CD4-positive, alpha-beta T cell treated with Interleukin-4 for 4 hours (primary cell): ENCODE results near the gene TNFAIP3.
"Not testable (repeated sequence)": the region's sequence is repeated elsewhere in the genome, so short reads cannot be mapped to it uniquely, and the experiment has no call there.

ENCODE experiments used
- DNase-seq: peaks from one replicate; pipeline ENCODE4 v3.0.0-alpha.2; 2020

Gene TNFAIP3

DNA sequence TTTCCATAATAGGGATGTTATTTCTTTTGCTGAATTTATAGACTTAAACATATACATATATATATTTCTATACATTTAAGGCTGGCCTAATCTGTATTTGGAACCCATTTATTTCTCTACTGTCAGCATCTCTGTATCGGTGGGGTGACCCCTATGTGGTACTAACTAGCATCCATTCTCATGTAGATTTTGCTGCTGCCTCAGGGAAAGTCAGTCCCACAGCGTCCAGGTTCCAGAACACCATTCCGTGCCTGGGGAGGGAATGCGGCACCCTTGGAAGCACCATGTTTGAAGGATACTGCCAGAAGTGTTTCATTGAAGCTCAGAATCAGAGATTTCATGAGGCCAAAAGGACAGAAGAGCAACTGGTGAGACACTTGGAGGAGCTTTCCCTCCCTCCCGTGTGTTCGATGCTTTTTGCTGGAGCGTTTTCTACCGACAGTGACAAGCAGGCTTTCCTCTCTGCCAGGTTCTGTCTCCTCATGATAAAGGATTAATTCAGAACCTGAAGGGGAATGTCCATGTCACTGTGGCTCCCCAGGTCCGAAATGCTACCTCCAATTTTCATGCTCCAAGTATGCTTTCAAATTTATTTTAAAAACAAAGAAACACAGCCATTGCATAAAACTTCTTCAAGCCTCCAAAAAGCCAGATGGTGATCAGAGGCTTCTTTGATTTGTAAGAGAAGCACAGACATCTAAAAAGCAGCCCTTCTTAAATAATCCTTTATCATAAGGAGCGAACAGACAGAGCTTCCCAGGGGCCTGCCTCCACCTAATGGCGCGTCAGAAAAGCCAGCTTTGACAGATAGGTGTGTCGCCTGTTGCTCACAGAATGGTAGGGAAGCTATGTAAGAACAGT is 13.1 kb downstream of the TNFAIP3 start:
- DNase-seq = no peak

GRCh38 chr6:137880746-137881521 is 13.9 kb downstream of the TNFAIP3 start:
- DNase-seq = no peak

GRCh38 chr6:137881522-137881886 is 14.4 kb downstream of the TNFAIP3 start:
- DNase-seq = no peak

- DNase-seq = no peak
Observed at GRCh38 chr6:137882225-137882961, 15.3 kb downstream of the TNFAIP3 start.

DNA sequence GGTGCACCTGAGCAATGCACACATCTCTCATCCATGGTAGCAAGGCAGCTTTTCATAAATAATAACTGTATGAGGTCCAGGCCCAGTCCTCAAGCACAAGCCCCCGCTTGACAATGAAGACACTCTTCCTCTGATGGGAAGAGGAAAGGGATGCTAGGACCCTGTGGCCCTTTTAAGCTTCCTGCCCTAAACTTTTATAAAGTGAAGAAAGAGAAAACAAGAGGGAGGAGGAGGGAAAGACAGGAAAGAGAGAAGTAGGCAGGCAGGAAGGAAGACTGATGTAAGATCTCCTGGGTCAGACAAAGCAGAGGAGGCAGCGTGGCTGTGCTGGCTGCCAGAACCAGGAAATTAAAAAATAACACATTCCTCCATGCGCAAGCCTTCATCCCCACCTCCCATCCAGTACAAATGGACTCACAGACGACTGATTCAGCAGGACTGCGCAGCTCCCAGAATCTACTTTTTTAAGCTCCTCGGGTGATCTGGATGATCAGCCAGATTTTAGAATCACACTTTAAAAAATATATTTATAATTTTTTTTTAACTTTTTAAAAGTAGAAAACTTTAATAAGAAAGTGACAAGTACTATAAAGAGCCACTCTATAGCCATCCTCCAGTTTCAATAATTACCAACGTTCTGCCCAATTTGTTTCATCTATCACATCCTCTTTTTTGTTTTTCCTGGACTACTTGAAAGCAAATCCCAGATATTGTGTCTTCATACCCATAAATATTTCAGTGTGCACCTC is 16.5 kb downstream of the TNFAIP3 start:
- DNase-seq = peak; percentile 36

GRCh38 chr6:137884149-137884909 is 17.3 kb downstream of the TNFAIP3 start:
- no peak for DNase-seq

GRCh38 chr6:137884910-137885229 is 17.8 kb downstream of the TNFAIP3 start:
- DNase-seq = not testable (repeated sequence)

DNA sequence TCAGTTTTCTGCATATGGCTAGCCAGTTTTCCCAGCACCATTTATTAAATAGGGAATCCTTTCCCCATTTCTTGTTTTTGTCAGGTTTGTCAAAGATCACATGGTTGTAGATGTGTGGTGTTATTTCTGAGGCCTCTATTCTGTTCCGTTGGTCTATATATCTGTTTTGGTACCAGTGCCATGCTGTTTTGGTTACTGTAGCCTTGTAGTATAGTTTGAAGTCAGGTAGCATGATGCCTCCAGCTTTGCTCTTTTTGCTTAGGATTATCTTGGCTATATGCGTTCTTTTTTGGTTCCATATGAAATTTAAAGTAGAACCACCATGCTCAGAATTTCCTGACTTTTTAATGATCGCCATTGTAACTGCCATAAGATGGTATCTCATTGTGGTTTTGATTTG is 19.2 kb downstream of the TNFAIP3 start:
- not testable (repeated sequence) for DNase-seq

DNA sequence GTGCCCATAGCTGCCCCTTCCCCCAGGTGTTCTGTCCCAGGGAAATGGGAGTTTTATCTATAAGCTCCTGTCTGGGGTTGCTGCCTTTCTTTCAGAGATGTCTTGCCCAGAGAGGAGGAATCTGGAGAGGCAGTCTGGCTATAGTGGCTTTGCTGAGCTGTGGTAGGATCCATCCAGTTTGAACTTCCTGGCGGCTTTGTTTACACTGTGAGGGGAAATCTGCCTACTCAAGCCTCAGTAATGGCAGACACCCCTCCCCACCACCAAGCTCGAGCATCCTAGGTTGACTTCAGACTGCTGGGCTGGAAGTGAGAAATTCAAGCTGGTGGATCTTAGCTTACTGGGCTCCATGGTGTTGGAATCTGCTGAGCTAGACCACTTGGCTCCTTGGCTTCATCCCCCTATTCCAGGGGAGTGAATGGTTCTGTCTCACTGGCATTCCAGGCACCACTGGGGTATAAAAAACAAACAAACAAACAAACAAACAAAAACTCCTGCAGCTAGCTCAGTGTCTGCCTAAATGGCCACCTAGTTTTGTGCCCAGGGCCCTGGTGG is 24.0 kb downstream of the TNFAIP3 start:
- DNase-seq = no peak

GRCh38 chr6:137892271-137892708 is 25.2 kb downstream of the TNFAIP3 start:
- no peak for DNase-seq

DNA sequence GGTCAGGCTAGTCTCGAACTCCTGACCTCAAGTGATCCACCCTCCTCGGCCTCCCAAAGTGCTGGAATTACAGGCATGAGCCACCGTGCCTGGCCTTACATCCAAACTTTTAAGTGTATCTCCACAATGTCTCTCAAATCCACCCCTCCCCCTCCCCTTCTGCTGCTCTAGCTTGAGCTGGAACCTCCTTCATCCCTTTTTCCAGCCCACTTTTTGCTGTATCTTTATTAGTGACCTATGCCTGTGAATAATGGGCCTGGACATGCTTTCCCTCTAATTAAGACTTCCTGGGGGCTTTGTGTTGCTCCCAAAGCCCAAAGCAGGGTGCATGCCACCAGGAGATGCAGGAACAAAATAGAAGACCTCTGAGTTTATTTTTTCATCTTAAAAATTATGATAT is 26.1 kb downstream of the TNFAIP3 start:
- no peak for DNase-seq

DNA sequence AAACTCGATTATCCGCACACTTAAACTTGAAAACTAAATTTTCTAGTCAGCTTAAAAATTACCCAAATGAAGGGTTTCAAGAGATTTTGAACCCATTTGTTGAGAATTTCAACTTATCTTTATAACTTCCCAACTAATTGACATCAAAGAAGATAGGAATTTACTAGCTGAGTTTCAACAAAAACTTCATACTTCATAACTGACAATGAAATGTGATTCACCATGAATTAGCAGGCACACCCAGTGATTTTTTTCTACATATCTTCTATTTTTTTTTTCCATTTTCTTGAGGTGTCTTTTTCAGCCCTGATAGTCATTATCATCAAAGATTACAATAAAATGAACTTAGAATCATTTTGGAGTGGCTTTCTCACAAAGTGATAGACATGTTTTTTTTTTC is 26.7 kb downstream of the TNFAIP3 start:
- no peak for DNase-seq

DNA sequence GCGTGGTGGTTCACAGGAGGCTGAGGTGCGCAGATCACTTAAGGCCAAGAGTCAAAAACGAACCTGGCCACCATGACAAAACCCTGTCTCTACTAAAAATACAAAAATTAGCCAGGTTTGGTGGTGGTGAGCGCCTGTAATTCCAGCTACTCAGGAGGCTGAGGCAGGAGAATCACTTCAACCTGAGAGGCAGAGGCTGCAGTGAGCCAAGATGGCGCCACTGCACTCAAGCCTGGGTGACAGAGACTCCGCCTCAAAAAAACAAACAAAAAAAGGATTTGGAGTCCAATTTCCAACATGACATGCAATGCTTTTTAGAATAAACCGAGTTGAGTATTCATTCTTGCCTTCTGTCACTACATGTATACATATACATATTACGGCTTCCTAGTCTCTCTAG is 27.3 kb downstream of the TNFAIP3 start:
- DNase-seq = not testable (repeated sequence)

DNA sequence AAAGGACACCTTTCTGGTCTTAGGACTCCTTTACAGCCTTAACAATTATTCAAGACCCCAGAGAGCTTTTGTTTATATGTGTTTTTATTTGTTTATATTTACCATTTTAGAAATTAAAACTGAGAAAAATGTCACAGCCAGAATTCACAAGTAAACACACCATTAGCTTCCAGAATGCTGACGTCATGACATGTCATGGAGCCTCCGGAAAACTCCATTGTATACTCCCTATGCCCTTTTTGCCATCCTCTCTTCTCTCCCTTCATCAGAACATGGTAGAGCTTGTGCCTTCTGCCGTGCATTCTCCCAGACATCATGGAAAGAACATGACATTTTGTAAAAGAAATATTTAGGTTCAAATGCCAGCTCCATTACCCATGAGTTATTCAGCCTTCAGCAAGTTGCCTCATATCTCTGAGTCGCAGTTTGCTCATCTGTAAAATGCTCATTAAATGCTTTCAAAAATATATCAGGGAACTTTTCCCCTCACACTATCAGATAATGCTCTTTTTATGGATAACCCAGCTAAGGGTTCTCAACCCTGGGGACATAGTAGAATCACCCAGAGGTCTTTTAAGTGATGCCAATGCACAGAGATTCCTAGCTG is 27.8 kb downstream of the TNFAIP3 start:
- no peak for DNase-seq

DNA sequence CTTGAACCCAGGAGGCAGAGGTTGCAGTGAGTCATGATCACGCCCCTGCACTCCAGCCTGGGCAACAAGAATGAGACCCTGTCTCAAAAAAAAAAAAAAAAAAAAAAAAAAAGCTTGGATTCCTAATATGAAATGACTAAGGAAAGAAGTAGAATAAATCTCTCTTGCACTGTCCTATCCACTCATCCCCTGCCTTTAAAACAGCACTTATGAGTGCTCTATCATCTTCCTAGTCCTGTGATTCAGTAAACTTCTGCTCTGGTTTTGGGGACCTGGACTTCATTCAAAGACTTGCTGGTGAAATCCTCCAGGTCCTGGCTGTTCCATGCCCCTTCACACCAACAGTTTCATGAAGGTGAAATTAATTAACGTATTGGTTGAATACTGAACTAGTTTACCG is 29.6 kb downstream of the TNFAIP3 start:
- DNase-seq = no peak

DNA sequence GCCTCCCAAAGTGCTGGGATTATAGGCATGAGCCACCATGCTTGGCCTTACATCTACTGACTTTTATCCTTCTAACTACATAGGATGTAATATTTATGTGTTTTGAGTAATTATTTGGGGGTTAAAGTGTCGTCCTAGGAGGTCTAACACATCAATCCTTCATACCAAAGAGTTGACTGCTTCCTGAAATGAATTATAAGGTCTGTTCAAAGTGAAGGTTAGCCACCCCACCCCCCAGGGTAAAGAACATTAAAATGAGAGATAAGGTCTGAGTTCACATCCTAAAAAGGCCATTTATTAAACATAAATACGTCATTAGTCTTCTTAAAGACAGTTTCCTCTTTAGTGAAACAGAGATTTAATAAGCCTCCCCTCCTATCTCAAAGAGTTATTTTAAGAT is 33.8 kb downstream of the TNFAIP3 start:
- DNase-seq = no peak

- no peak for DNase-seq
Observed at GRCh38 chr6:137901454-137901853, 34.4 kb downstream of the TNFAIP3 start.

- DNase-seq = no peak
Observed at GRCh38 chr6:137902699-137903098, 35.6 kb downstream of the TNFAIP3 start.

DNA sequence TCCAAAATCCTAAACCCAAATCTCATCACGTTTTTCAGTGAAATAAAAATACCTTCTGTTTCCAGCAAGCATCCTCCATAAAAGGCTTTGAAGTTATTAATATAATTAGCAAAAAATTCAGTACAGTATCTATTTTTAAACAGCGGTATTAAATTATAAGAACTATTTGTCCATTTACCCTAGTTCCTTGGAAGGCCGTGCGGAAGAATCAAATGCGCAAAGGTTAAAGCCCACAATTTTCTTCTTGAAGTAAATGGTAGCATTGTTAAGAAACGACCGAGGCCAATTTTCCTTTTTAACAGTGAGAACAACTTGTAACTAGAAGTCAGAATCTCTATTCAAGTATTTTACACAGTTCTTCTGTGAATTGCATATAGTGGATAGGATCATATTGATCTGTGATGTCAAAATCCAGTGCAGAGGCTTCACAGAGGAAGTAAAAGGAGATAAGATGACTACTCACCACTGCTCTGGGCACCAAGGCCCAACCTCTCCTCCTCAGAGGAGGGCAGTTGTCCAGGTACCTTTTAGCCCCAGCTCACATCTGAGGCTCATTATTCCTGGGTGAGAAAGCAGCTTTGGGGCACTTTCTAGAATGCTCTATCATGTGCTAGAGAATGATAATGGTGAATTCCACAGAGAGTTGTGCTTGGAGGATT is 36.3 kb downstream of the TNFAIP3 start:
- DNase-seq = no peak

DNA sequence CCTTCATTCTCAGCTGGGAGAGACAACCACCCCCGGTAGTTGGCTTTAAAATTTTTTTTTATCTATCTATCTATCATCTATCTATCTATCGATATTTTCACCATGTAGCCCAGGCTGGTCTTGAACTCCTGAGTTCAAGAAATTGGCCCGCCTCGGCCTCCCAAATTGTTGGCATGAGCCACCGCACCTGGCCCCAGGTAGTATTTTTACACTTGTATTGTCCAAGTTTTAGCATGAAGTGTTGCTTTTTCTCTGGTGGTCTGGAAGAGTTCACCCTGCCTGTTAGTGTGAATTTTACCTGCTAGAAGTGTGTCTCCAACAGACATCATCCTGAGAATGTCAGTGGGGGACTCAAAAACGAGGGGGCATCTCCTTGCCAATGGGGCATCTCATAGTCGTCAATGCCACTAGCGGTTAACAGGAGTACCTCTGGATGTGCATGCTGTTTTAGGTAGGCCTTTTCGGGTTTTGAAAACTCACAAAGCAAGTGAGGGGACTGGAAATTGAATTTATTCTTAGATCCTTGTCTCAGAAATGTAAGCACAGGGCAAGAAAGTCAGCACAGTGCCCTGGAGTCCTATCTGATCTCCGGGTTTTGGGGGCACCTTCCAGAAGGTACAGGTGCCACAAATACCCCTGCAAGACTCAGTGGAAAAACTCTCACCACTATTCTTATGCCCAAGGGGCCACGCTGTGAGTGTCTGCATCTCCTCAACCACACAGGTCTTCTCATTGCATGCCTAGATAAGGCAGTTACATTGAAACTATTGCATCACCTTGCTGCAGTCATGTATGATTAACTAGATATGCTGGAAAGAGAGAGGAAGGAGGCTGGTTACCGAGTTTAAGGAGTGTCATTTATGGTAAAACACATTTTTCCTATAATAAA is 37.1 kb downstream of the TNFAIP3 start:
- DNase-seq = no peak
